Measurements from ENCODE around the gene NKTR.
A peak's percentile ranks its signal among the peaks of the same experiment; 100 is the strongest.
"Not testable (repeated sequence)": the region's sequence is repeated elsewhere in the genome, so short reads cannot be mapped to it uniquely, and the experiment has no call there.

The NKTR gene

GRCh38 chr3:42600111-42600957, at the start of gene NKTR:
Gene NKTR, plus strand, starts transcription at chr3:42600686. Its CDS starts 321 bp downstream, at chr3:42601007.
- Histone ChIP-seq H3K27me3 (no peaks in the 10 kb centered on the region), H3K9me3 (peaks cover 0 to 3% (median 0%) of the 10 kb centered on the region in 3 donors), H3K4me1 (peaks cover 0 to 32% (median 11%) of the 10 kb centered on the region in 4 donors), H3K36me3 (peaks cover 0 to 4% (median 0%) of the 10 kb centered on the region in 3 donors), H3K27ac (peak within 1 kb of the TSS; percentile 97 to 100), H3K4me3 (peak within 1 kb of the TSS; percentile 87 to 99)
- TF ChIP-seq, protein P1, sequence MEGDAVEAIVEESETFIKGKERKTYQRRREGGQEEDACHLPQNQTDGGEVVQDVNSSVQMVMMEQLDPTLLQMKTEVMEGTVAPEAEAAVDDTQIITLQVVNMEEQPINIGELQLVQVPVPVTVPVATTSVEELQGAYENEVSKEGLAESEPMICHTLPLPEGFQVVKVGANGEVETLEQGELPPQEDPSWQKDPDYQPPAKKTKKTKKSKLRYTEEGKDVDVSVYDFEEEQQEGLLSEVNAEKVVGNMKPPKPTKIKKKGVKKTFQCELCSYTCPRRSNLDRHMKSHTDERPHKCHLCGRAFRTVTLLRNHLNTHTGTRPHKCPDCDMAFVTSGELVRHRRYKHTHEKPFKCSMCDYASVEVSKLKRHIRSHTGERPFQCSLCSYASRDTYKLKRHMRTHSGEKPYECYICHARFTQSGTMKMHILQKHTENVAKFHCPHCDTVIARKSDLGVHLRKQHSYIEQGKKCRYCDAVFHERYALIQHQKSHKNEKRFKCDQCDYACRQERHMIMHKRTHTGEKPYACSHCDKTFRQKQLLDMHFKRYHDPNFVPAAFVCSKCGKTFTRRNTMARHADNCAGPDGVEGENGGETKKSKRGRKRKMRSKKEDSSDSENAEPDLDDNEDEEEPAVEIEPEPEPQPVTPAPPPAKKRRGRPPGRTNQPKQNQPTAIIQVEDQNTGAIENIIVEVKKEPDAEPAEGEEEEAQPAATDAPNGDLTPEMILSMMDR (IDR thresholded peaks at IDR 0.05), result no peak
- peak; percentile 96 to 97 for DNase-seq
- intact Hi-C loops (cut with DNase I; ENCODE audit: low total_unique reads), result no loop called here

GRCh38 chr3:42552830-42553229, 47.7 kb upstream of the NKTR start:
- Histone ChIP-seq H3K27ac (no peak overlapping the region), H3K4me1 (peaks cover 0 to 13% (median 2%) of the 10 kb centered on the region in 4 donors), H3K36me3 (peaks cover 48 to 80% (median 70%) of the 10 kb centered on the region in 3 donors), H3K4me3 (no peak overlapping the region), H3K9me3 (no peaks in the 10 kb centered on the region), H3K27me3 (no peaks in the 10 kb centered on the region)
- DNase-seq, result no peak
- intact Hi-C loops (cut with DNase I; ENCODE audit: low total_unique reads), result no loop called here
- TF ChIP-seq, protein P1 (IDR thresholded peaks at IDR 0.05), result no peak

- Histone ChIP-seq H3K9me3 (no peaks in the 10 kb centered on the region), H3K27ac (no peak overlapping the region), H3K4me1 (peaks cover 0 to 11% (median 2%) of the 10 kb centered on the region in 4 donors), H3K36me3 (peaks cover 68 to 92% (median 81%) of the 10 kb centered on the region in 3 donors), H3K4me3 (no peak overlapping the region), H3K27me3 (no peaks in the 10 kb centered on the region)
- TF ChIP-seq, protein P1 (IDR thresholded peaks at IDR 0.05), result no peak
- DNase-seq, result no peak
- intact Hi-C loops (cut with DNase I; ENCODE audit: low total_unique reads), result no loop called here
These were observed 44.3 kb upstream of the NKTR start for GRCh38 chr3:42556089-42556632.

DNA sequence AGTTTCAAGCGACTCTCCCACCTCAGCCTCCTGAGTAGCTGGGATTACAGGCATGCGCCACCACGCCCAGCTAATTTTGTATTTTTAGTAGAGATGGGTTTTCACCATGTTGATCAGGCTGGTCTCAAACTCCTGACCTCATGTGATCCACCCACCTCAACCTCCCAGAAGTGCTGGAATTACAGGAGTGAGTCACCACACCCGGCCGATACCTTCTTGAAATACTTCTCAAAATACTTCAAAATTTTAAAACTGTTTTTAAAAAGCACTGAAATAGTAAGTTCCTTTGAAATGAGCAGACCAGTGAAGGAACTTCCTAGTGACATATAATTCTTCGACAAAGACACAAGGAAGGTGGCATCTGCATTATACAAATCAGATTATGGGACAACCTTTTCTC, 43.7 kb upstream of the NKTR start:
- H3K27ac ChIP-seq; intact Hi-C loops (cut with DNase I; ENCODE audit: low total_unique reads); H3K9me3 ChIP-seq; H3K4me1 ChIP-seq; DNase-seq; H3K4me3 ChIP-seq; H3K27me3 ChIP-seq: not testable (repeated sequence)
- H3K36me3 ChIP-seq, result peaks cover 72 to 99% (median 87%) of the 10 kb centered on the region in 3 donors

GRCh38 chr3:42557854-42558253, 42.6 kb upstream of the NKTR start:
- Histone ChIP-seq H3K27ac (no peak overlapping the region), H3K36me3 (peaks cover 73 to 99% (median 95%) of the 10 kb centered on the region in 3 donors), H3K9me3 (no peaks in the 10 kb centered on the region), H3K4me3 (no peak overlapping the region), H3K27me3 (no peaks in the 10 kb centered on the region), H3K4me1 (no peaks in the 10 kb centered on the region)
- TF ChIP-seq, protein P1 (IDR thresholded peaks at IDR 0.05), result no peak
- DNase-seq, result no peak
- intact Hi-C loops (cut with DNase I; ENCODE audit: low total_unique reads), result no loop called here

Data from tibial artery (tissue), 4 donors.